ENCODE data around the gene KLHL28.

The KLHL28 gene

GRCh38 chr14:44944107-44944506 lies 17.6 kb downstream of the KLHL28 start (continued):
- TF ChIP-seq ZNF565 (CRISPR knock-in tag; conservative IDR thresholded peaks at IDR 0.05; ENCODE audit: low read depth): no peak
- TF ChIP-seq CSDC2 (CRISPR knock-in tag; IDR thresholded peaks at IDR 0.05): no peak
- TF ChIP-seq ZFP3 (CRISPR knock-in tag; IDR thresholded peaks at IDR 0.05): no peak
- no peak for TF ChIP-seq PPARA (CRISPR knock-in tag; IDR thresholded peaks at IDR 0.05; ENCODE audit: borderline replicate concordance)

DNA sequence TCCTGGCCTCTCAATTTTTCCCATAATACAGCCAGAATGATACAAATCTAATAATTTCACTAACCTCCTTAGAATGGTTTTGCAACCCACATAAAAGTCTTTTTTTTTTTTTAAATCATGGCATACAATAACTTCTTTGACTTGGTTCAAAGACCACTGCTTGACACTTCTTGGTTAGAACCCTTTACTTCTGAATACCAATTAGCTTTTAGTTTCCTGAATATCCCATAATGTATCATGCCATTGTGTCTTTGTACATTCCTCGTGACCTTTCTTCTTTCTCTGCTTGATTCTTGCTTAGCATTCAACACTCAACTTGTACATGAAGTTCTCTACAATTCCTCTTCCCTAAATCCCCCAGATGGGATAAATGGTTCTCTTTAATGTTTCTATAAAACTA lies 19.3 kb downstream of the KLHL28 start:
- TF ChIP-seq ISL1 (CRISPR knock-in tag; IDR thresholded peaks at IDR 0.05): no peak
- TF ChIP-seq, protein P1, sequence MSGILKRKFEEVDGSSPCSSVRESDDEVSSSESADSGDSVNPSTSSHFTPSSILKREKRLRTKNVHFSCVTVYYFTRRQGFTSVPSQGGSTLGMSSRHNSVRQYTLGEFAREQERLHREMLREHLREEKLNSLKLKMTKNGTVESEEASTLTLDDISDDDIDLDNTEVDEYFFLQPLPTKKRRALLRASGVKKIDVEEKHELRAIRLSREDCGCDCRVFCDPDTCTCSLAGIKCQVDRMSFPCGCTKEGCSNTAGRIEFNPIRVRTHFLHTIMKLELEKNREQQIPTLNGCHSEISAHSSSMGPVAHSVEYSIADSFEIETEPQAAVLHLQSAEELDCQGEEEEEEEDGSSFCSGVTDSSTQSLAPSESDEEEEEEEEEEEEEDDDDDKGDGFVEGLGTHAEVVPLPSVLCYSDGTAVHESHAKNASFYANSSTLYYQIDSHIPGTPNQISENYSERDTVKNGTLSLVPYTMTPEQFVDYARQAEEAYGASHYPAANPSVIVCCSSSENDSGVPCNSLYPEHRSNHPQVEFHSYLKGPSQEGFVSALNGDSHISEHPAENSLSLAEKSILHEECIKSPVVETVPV (CRISPR knock-in tag; IDR thresholded peaks at IDR 0.05): no peak
- no peak for TF ChIP-seq SNAI2 (CRISPR knock-in tag; IDR thresholded peaks at IDR 0.05)
- no peak for TF ChIP-seq ZNF70 (CRISPR knock-in tag; IDR thresholded peaks at IDR 0.05)
- TF ChIP-seq POU6F1 (CRISPR knock-in tag; IDR thresholded peaks at IDR 0.05; ENCODE audit: borderline replicate concordance, low read depth): no peak
- TF ChIP-seq, protein P2, sequence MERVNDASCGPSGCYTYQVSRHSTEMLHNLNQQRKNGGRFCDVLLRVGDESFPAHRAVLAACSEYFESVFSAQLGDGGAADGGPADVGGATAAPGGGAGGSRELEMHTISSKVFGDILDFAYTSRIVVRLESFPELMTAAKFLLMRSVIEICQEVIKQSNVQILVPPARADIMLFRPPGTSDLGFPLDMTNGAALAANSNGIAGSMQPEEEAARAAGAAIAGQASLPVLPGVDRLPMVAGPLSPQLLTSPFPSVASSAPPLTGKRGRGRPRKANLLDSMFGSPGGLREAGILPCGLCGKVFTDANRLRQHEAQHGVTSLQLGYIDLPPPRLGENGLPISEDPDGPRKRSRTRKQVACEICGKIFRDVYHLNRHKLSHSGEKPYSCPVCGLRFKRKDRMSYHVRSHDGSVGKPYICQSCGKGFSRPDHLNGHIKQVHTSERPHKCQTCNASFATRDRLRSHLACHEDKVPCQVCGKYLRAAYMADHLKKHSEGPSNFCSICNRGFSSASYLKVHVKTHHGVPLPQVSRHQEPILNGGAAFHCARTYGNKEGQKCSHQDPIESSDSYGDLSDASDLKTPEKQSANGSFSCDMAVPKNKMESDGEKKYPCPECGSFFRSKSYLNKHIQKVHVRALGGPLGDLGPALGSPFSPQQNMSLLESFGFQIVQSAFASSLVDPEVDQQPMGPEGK (CRISPR knock-in tag; IDR thresholded peaks at IDR 0.05; ENCODE audit: borderline replicate concordance): no peak
- no peak for TF ChIP-seq ARNTL (CRISPR knock-in tag; IDR thresholded peaks at IDR 0.05; ENCODE audit: borderline replicate concordance, low read depth)
- TF ChIP-seq TOX (CRISPR knock-in tag; IDR thresholded peaks at IDR 0.05; ENCODE audit: borderline replicate concordance): no peak
- TF ChIP-seq, protein P3, sequence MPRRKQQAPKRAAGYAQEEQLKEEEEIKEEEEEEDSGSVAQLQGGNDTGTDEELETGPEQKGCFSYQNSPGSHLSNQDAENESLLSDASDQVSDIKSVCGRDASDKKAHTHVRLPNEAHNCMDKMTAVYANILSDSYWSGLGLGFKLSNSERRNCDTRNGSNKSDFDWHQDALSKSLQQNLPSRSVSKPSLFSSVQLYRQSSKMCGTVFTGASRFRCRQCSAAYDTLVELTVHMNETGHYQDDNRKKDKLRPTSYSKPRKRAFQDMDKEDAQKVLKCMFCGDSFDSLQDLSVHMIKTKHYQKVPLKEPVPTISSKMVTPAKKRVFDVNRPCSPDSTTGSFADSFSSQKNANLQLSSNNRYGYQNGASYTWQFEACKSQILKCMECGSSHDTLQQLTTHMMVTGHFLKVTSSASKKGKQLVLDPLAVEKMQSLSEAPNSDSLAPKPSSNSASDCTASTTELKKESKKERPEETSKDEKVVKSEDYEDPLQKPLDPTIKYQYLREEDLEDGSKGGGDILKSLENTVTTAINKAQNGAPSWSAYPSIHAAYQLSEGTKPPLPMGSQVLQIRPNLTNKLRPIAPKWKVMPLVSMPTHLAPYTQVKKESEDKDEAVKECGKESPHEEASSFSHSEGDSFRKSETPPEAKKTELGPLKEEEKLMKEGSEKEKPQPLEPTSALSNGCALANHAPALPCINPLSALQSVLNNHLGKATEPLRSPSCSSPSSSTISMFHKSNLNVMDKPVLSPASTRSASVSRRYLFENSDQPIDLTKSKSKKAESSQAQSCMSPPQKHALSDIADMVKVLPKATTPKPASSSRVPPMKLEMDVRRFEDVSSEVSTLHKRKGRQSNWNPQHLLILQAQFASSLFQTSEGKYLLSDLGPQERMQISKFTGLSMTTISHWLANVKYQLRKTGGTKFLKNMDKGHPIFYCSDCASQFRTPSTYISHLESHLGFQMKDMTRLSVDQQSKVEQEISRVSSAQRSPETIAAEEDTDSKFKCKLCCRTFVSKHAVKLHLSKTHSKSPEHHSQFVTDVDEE (CRISPR knock-in tag; IDR thresholded peaks at IDR 0.05): no peak
- ATAC-seq: no peak

DNA sequence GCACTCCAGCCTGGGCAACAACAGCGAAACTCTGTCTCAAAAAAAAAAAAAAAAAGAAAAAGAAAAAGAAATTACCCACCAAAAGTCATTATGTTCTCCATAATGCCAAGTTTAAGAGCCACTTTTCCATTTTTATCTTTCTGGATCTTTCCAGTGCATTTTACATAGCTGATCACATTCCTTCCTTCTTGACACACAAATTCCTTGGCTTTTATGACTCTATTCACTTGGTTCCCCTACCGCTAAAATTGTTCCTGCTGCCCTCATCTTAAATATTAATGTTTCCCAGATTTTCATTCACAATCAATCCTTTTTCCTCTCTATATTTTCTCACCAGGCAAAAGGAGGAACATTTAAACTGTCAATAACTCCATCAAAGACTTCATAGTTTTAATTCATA lies 20.2 kb downstream of the KLHL28 start:
- no peak for TF ChIP-seq POU6F1 (CRISPR knock-in tag; IDR thresholded peaks at IDR 0.05; ENCODE audit: borderline replicate concordance, low read depth)
- no peak for TF ChIP-seq ARNTL (CRISPR knock-in tag; IDR thresholded peaks at IDR 0.05; ENCODE audit: borderline replicate concordance, low read depth)
- no peak for TF ChIP-seq ISL1 (CRISPR knock-in tag; IDR thresholded peaks at IDR 0.05)
- no peak for TF ChIP-seq PPARA (CRISPR knock-in tag; IDR thresholded peaks at IDR 0.05; ENCODE audit: borderline replicate concordance)
- no peak for TF ChIP-seq BACH2 (CRISPR knock-in tag; IDR thresholded peaks at IDR 0.05; ENCODE audit: borderline replicate concordance)
- no peak for TF ChIP-seq ZC3H10 (CRISPR knock-in tag; IDR thresholded peaks at IDR 0.05)
- TF ChIP-seq ZFP30 (CRISPR knock-in tag; IDR thresholded peaks at IDR 0.05): no peak
- no peak for TF ChIP-seq CSDC2 (CRISPR knock-in tag; IDR thresholded peaks at IDR 0.05)
- TF ChIP-seq, protein P3 (CRISPR knock-in tag; IDR thresholded peaks at IDR 0.05): no peak
- TF ChIP-seq, protein P4, sequence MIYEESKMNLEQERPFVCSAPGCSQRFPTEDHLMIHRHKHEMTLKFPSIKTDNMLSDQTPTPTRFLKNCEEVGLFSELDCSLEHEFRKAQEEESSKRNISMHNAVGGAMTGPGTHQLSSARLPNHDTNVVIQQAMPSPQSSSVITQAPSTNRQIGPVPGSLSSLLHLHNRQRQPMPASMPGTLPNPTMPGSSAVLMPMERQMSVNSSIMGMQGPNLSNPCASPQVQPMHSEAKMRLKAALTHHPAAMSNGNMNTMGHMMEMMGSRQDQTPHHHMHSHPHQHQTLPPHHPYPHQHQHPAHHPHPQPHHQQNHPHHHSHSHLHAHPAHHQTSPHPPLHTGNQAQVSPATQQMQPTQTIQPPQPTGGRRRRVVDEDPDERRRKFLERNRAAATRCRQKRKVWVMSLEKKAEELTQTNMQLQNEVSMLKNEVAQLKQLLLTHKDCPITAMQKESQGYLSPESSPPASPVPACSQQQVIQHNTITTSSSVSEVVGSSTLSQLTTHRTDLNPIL (CRISPR knock-in tag; IDR thresholded peaks at IDR 0.05; ENCODE audit: low read depth): no peak
- no peak for TF ChIP-seq GLIS3 (CRISPR knock-in tag; IDR thresholded peaks at IDR 0.05)
- TF ChIP-seq, protein P1 (CRISPR knock-in tag; IDR thresholded peaks at IDR 0.05): no peak
- no peak for TF ChIP-seq ZNF70 (CRISPR knock-in tag; IDR thresholded peaks at IDR 0.05)
- no peak for TF ChIP-seq SNAI2 (CRISPR knock-in tag; IDR thresholded peaks at IDR 0.05)
- TF ChIP-seq OSR1 (CRISPR knock-in tag; IDR thresholded peaks at IDR 0.05): no peak
- ATAC-seq: no peak

Measured in SK-N-SH treated with all-trans-retinoic acid at 6 μM for 48 hours (cell line).